ENCODE measurements around the gene FUZ. TPM values are rescaled to one million over a fixed set of nuclear protein-coding genes. Genes with fewer than 3 reads are reported as not detected.
A peak's percentile ranks its signal among the peaks of the same experiment; 100 is the strongest.

Gene FUZ
- total and polyA plus RNA-seq, 4 donors = 3.8 to 12.5 (median 7.0) TPM

DNA sequence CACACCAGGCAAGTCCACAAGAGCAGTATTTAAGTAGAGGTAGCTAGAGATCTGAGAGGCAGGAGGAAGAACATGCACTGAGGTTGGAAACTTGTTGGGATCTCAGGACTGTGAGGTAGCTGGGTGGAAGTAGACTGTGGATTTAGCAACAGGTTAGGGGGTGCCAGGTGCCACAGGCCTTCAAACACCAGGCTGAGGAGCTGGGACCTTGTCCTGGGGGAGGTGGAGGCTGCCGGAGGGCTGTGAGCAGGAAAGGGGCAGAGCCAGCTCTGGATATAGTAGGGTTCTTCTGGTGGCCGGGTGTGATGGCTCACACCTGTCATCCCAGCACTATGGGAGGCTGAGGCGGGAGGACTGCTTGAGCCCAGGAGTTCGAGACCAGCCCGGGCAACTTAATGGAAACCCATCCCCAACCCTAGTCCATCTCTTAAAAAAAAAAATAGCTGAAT lies 3.1 kb downstream of the FUZ start:
- H3K4me1 ChIP-seq (ENCODE audit: control insufficient read depth in 4 of 4, insufficient read depth in 4 of 4, low read length in 3 of 4) = peaks cover 1 to 27% (median 16%) of the 10 kb centered on the region in 4 donors
- WGBS = 95% methylated on average over 5 of the region's 5 CpGs
- TF ChIP-seq NR2F2 (IDR thresholded peaks at IDR 0.05) = no peak
- TF ChIP-seq YY1 (IDR thresholded peaks at IDR 0.05) = no peak
- TF ChIP-seq, protein P1, sequence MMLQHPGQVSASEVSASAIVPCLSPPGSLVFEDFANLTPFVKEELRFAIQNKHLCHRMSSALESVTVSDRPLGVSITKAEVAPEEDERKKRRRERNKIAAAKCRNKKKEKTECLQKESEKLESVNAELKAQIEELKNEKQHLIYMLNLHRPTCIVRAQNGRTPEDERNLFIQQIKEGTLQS (IDR thresholded peaks at IDR 0.05) = no peak
- TF ChIP-seq RXRA (IDR thresholded peaks at IDR 0.05) = no peak
- TF ChIP-seq HNF4G (IDR thresholded peaks at IDR 0.05) = no peak
- no peak for TF ChIP-seq JUND (IDR thresholded peaks at IDR 0.05)
- TF ChIP-seq FOXA2 (IDR thresholded peaks at IDR 0.05) = no peak
- TF ChIP-seq, protein P2, sequence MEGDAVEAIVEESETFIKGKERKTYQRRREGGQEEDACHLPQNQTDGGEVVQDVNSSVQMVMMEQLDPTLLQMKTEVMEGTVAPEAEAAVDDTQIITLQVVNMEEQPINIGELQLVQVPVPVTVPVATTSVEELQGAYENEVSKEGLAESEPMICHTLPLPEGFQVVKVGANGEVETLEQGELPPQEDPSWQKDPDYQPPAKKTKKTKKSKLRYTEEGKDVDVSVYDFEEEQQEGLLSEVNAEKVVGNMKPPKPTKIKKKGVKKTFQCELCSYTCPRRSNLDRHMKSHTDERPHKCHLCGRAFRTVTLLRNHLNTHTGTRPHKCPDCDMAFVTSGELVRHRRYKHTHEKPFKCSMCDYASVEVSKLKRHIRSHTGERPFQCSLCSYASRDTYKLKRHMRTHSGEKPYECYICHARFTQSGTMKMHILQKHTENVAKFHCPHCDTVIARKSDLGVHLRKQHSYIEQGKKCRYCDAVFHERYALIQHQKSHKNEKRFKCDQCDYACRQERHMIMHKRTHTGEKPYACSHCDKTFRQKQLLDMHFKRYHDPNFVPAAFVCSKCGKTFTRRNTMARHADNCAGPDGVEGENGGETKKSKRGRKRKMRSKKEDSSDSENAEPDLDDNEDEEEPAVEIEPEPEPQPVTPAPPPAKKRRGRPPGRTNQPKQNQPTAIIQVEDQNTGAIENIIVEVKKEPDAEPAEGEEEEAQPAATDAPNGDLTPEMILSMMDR (IDR thresholded peaks at IDR 0.05; ENCODE audit: low read depth, low read length, missing input control) = no peak
- peaks cover 0 to 12% (median 4%) of the 10 kb centered on the region in 4 donors for H3K36me3 ChIP-seq (ENCODE audit: control insufficient read depth in 4 of 4, insufficient read depth in 3 of 4, low read depth in 1 of 4, low read length in 3 of 4)
- DNase-seq (ENCODE audit: low spot score) = no peak
- H3K27ac ChIP-seq (ENCODE audit: low read depth in 1 of 2, low read length in 2 of 2) = peak overlapping the region; percentile 73 to 77
- no peaks in the 10 kb centered on the region for H3K27me3 ChIP-seq (ENCODE audit: control insufficient read depth in 4 of 4, insufficient read depth in 4 of 4, low read length in 3 of 4)
- no peaks in the 10 kb centered on the region for H3K9me3 ChIP-seq (ENCODE audit: control insufficient read depth in 4 of 4, low read length in 3 of 4)
- peak overlapping the region in 1 of 2 donors; percentile 30 for H3K9ac ChIP-seq (ENCODE audit: low read depth in 1 of 2, low read length in 2 of 2)
- no peak overlapping the region for H3K4me3 ChIP-seq (ENCODE audit: low read depth in 1 of 3, low read length in 3 of 3)

DNA sequence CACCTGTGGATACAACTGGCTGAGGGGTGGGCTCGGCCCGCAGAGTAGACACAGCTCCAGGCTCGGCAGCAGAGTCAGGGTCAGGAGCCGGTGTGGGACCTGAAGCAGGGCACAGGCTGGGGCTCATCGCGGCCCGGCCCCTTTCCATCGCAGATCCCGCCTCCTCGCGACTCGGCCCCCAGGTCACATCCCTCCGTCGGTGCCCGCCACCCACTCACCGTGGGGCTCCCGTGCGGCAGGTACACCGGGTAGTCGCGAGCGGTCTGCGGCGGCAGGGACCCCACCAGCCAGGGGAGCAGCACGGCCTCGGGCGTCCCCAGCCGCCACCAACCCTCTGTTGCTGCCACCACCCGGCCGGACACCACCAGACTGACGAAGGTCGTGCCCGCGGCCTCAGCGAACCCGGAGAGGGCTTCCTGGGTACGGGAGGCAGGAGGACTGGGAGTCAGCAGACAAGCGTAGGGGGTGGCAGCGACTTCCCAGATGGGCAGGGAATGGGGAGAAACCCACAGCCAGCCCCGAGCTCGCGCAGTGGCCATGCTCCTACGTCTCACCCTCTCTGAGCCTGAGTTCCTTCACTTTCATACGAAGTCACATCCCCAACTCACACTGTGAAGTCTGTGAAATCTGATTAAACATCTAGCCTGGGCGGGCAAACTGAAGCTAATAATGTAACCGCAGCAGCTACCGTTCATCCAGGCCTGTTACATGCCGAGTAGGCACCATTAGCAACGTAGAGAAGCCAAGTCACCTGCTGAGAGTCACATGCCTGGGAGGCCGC lies 3.7 kb downstream of the FUZ start:
- WGBS = 8% methylated on average over 50 of the region's 50 CpGs
- peaks cover 0 to 18% (median 5%) of the 10 kb centered on the region in 4 donors for H3K36me3 ChIP-seq (ENCODE audit: control insufficient read depth in 4 of 4, insufficient read depth in 3 of 4, low read depth in 1 of 4, low read length in 3 of 4)
- DNase-seq (ENCODE audit: low spot score) = peak; percentile 72
- H3K4me1 ChIP-seq (ENCODE audit: control insufficient read depth in 4 of 4, insufficient read depth in 4 of 4, low read length in 3 of 4) = peaks cover 1 to 27% (median 16%) of the 10 kb centered on the region in 4 donors
- no peaks in the 10 kb centered on the region for H3K27me3 ChIP-seq (ENCODE audit: control insufficient read depth in 4 of 4, insufficient read depth in 4 of 4, low read length in 3 of 4)
- H3K4me3 ChIP-seq (ENCODE audit: low read depth in 1 of 3, low read length in 3 of 3) = peak overlapping the region; percentile 70 to 84 (median 72)
- peak overlapping the region; percentile 73 to 77 for H3K27ac ChIP-seq (ENCODE audit: low read depth in 1 of 2, low read length in 2 of 2)
- no peaks in the 10 kb centered on the region for H3K9me3 ChIP-seq (ENCODE audit: control insufficient read depth in 4 of 4, low read length in 3 of 4)
- TF ChIP-seq YY1 (IDR thresholded peaks at IDR 0.05) (no peak), FOXA1 (IDR thresholded peaks at IDR 0.05) (no peak), RAD21 (IDR thresholded peaks at IDR 0.05) (no peak), HNF4G (IDR thresholded peaks at IDR 0.05) (no peak), RXRA (IDR thresholded peaks at IDR 0.05) (peak; percentile 48 to 49), GABPA (IDR thresholded peaks at IDR 0.05 in 1 of 2, conservative IDR thresholded peaks at IDR 0.05 in 1 of 2) (no peak), FOXA2 (IDR thresholded peaks at IDR 0.05) (no peak), JUND (IDR thresholded peaks at IDR 0.05) (no peak), HNF4A (conservative IDR thresholded peaks at IDR 0.05) (no peak)
- TF ChIP-seq, protein P3, sequence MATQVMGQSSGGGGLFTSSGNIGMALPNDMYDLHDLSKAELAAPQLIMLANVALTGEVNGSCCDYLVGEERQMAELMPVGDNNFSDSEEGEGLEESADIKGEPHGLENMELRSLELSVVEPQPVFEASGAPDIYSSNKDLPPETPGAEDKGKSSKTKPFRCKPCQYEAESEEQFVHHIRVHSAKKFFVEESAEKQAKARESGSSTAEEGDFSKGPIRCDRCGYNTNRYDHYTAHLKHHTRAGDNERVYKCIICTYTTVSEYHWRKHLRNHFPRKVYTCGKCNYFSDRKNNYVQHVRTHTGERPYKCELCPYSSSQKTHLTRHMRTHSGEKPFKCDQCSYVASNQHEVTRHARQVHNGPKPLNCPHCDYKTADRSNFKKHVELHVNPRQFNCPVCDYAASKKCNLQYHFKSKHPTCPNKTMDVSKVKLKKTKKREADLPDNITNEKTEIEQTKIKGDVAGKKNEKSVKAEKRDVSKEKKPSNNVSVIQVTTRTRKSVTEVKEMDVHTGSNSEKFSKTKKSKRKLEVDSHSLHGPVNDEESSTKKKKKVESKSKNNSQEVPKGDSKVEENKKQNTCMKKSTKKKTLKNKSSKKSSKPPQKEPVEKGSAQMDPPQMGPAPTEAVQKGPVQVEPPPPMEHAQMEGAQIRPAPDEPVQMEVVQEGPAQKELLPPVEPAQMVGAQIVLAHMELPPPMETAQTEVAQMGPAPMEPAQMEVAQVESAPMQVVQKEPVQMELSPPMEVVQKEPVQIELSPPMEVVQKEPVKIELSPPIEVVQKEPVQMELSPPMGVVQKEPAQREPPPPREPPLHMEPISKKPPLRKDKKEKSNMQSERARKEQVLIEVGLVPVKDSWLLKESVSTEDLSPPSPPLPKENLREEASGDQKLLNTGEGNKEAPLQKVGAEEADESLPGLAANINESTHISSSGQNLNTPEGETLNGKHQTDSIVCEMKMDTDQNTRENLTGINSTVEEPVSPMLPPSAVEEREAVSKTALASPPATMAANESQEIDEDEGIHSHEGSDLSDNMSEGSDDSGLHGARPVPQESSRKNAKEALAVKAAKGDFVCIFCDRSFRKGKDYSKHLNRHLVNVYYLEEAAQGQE (IDR thresholded peaks at IDR 0.05) = peak; percentile 40
- H3K9ac ChIP-seq (ENCODE audit: low read depth in 1 of 2, low read length in 2 of 2) = peak overlapping the region; percentile 8 to 30

Measured in liver (tissue), 9 donors.